ENCODE results near the gene TADA2B. TPM values are rescaled to one million over a fixed set of nuclear protein-coding genes. Genes with fewer than 3 reads are reported as not detected.
A peak's percentile ranks its signal among the peaks of the same experiment; 100 is the strongest.

The TADA2B gene
- polyA plus RNA-seq, 3 donors, result 2.0 to 10.2 (median 2.6) TPM

GRCh38 chr4:7103031-7103606, 59.9 kb downstream of the TADA2B start:
- H2AFZ ChIP-seq (ENCODE audit: insufficient read depth, low read depth, low read length, poor library complexity, severe bottlenecking), result peak overlapping the region; percentile 99
- DNase-seq, result peak; percentile 65 to 68 (median 66)
- Mint-ChIP-seq H3K27me3 (ENCODE audit: low read depth in 3 of 3) (peaks cover 18 to 35% (median 31%) of the 10 kb centered on the region in 3 donors), H3K4me1 (peaks cover 25% of the 10 kb centered on the region), H3K9me3 (peaks cover 0 to 3% (median 0%) of the 10 kb centered on the region in 7 donors), H3K27ac (peak overlapping the region; percentile 70 to 86 (median 76)), H3K36me3 (no peaks in the 10 kb centered on the region), H3K4me3 (peak overlapping the region; percentile 88 to 95)
- peak overlapping the region; percentile 52 to 84 (median 53) for H3K4me3 ChIP-seq (replicated peaks in 1 of 3; ENCODE audit: low read depth in 2 of 3, low read length in 3 of 3)
- H3K9ac ChIP-seq (ENCODE audit: insufficient read depth, low read length, poor library complexity, severe bottlenecking), result peak overlapping the region; percentile 59
- WGBS (ENCODE audit: insufficient coverage), result under 1% methylated on average over 33 of the region's 35 CpGs
- no peak for TF ChIP-seq CTCF (IDR thresholded peaks at IDR 0.05)
- peak overlapping the region; percentile 48 to 81 for H3K27ac ChIP-seq (ENCODE audit: low read depth in 1 of 2, low read length in 2 of 2)
- H3K27me3 ChIP-seq (ENCODE audit: control insufficient read depth in 2 of 2, insufficient read depth in 2 of 2, low read length in 2 of 2), result peaks cover 0 to 18% of the 10 kb centered on the region in 2 donors
- H3K36me3 ChIP-seq (replicated peaks in 1 of 2; ENCODE audit: control insufficient read depth in 1 of 2, insufficient read depth in 2 of 2, low read length in 2 of 2), result no peaks in the 10 kb centered on the region
- no peaks in the 10 kb centered on the region for H3K79me2 ChIP-seq (ENCODE audit: insufficient read depth, low read length)
- intact Hi-C loops (cut with micrococcal nuclease), result loop anchor here in 1 of 2 donors (10.0 kb wide), 1 partner anchor 528 kb away; the partner anchor contains the start of gene MAN2B2
- peak overlapping the region; percentile 94 for H3K4me2 ChIP-seq (replicated peaks; ENCODE audit: extremely low read depth, low read length, poor library complexity, severe bottlenecking)
- no peaks in the 10 kb centered on the region for H4K20me1 ChIP-seq (ENCODE audit: insufficient read depth, low read length)
- no peaks in the 10 kb centered on the region for H3K9me3 ChIP-seq (replicated peaks in 1 of 2; ENCODE audit: control insufficient read depth in 1 of 2, insufficient read depth in 1 of 2, low read length in 2 of 2)
- peaks cover 22 to 26% of the 10 kb centered on the region in 2 donors for H3K4me1 ChIP-seq (ENCODE audit: control insufficient read depth in 1 of 2, insufficient read depth in 2 of 2, low read length in 2 of 2)

DNA sequence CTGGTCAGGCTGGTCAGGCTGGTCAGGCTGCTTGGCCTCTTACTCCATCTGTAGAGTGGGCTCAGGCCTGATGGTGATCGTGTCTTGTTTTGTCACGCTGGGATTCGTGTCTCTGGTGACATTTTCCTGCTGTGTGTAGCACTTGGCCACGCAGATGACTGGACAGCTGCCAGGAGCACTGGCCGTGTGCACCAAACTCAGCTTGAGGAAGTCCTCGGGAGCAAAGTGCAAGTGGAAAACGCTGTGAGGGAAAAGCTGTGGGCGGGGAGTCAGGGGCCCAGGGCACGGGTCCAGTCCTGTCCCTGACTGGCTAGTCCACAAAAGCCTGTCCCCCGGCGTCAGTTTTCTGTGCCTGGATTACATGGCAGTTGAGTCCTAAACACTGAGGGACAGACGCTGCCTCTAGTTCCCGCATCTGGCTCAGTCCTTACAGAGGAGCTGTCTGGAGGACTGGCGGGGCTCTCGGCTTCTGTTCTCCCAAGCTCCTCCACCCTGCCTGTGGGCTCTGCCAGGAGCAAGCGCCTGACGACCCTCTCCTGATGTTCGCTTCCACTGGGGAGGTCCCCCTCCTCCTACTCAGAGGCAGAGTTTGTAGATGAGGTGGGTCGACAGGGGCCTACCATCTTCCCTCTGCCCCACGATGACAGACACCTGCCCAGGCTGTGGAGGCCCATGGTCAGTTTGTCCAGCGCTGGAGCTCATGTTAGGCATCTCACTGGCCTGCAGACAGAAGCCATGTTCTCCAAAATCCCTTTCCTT, 60.6 kb downstream of the TADA2B start:
- 23% methylated on average over 13 of the region's 21 CpGs for WGBS (ENCODE audit: insufficient coverage)
- Mint-ChIP-seq H3K36me3 (no peaks in the 10 kb centered on the region), H3K4me3 (peak overlapping the region; percentile 88 to 95), H3K4me1 (peaks cover 25% of the 10 kb centered on the region), H3K27ac (peak overlapping the region; percentile 28 to 81 (median 58)), H3K27me3 (ENCODE audit: low read depth in 3 of 3) (peaks cover 16 to 34% (median 31%) of the 10 kb centered on the region in 3 donors), H3K9me3 (peaks cover 0 to 3% (median 0%) of the 10 kb centered on the region in 7 donors)
- peak; percentile 44 to 68 (median 56) for DNase-seq
- no peaks in the 10 kb centered on the region for H4K20me1 ChIP-seq (ENCODE audit: insufficient read depth, low read length)
- no peaks in the 10 kb centered on the region for H3K9me3 ChIP-seq (replicated peaks in 1 of 2; ENCODE audit: control insufficient read depth in 1 of 2, insufficient read depth in 1 of 2, low read length in 2 of 2)
- H3K4me2 ChIP-seq (replicated peaks; ENCODE audit: extremely low read depth, low read length, poor library complexity, severe bottlenecking), result peak overlapping the region; percentile 94
- peak overlapping the region in 2 of 3 experiments; percentile 53 to 84 for H3K4me3 ChIP-seq (replicated peaks in 1 of 3; ENCODE audit: low read depth in 2 of 3, low read length in 3 of 3)
- peaks cover 22 to 26% of the 10 kb centered on the region in 2 donors for H3K4me1 ChIP-seq (ENCODE audit: control insufficient read depth in 1 of 2, insufficient read depth in 2 of 2, low read length in 2 of 2)
- H3K27me3 ChIP-seq (ENCODE audit: control insufficient read depth in 2 of 2, insufficient read depth in 2 of 2, low read length in 2 of 2), result peaks cover 0 to 18% of the 10 kb centered on the region in 2 donors
- H3K27ac ChIP-seq (ENCODE audit: low read depth in 1 of 2, low read length in 2 of 2), result no peak overlapping the region
- no peaks in the 10 kb centered on the region for H3K36me3 ChIP-seq (replicated peaks in 1 of 2; ENCODE audit: control insufficient read depth in 1 of 2, insufficient read depth in 2 of 2, low read length in 2 of 2)
- peak overlapping the region; percentile 59 for H3K9ac ChIP-seq (ENCODE audit: insufficient read depth, low read length, poor library complexity, severe bottlenecking)
- intact Hi-C loops (cut with micrococcal nuclease), result loop anchor here in 1 of 2 donors (10.0 kb wide), 1 partner anchor 529 kb away; the partner anchor contains the start of gene MAN2B2
- H2AFZ ChIP-seq (ENCODE audit: insufficient read depth, low read depth, low read length, poor library complexity, severe bottlenecking), result peak overlapping the region; percentile 99
- H3K79me2 ChIP-seq (ENCODE audit: insufficient read depth, low read length), result no peaks in the 10 kb centered on the region
- no peak for TF ChIP-seq CTCF (IDR thresholded peaks at IDR 0.05)
